ENCODE measurements around the gene PAN3.
A peak's percentile ranks its signal among the peaks of the same experiment; 100 is the strongest.
"Not testable (repeated sequence)": the region's sequence is repeated elsewhere in the genome, so short reads cannot be mapped to it uniquely, and the experiment has no call there.

Gene PAN3

GRCh38 chr13:28129911-28130693 is 8.2 kb upstream of the PAN3 start:
- Histone ChIP-seq H3K4me3 (no peak overlapping the region), H3K27ac (no peak overlapping the region)

- H3K4me3 ChIP-seq: no peak overlapping the region
- H3K27ac ChIP-seq: no peak overlapping the region
These were observed 6.7 kb upstream of the PAN3 start for GRCh38 chr13:28131646-28132045.

- Histone ChIP-seq H3K27ac (peak overlapping the region in 9 of 21 experiments; percentile 95 to 100 (median 99)), H3K4me3 (peak overlapping the region; percentile 76 to 98 (median 87))
These were observed 1.4 kb upstream of the PAN3 start for GRCh38 chr13:28136916-28137315.

DNA sequence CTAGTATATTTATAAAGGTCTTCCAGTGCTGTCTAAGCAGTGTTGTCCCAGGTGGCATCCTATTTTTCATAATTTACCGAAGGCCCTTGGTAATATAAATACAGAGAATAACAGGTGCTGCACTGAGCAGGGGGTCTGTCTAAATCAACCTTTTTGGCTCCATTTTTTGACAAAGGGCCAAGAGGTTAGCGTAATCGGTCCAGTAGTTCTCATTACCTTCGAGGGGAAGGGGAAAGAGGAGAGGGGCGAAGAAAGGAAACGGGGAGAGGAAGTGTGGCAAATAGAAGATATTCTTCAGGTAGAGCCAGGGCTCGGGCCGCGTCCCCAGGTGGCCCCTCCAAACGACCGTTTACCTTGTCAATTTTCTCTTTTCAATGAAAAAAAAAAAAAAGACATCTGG is 749 bp upstream of the PAN3 start:
- Histone ChIP-seq H3K27ac (peak overlapping the region; percentile 95 to 100 (median 99)), H3K4me3 (peak overlapping the region; percentile 76 to 98 (median 87))

- H3K4me3 ChIP-seq: peak overlapping the region; percentile 76 to 98 (median 87)
- H3K27ac ChIP-seq: peak overlapping the region; percentile 95 to 100 (median 99)
These were observed 568 bp downstream of the PAN3 start for GRCh38 chr13:28138756-28139470.

- Histone ChIP-seq H3K4me3 (peak overlapping the region in 4 of 7 experiments; percentile 76 to 98 (median 80)), H3K27ac (peak overlapping the region in 5 of 21 experiments; percentile 97 to 100 (median 100))
These were observed 2.2 kb downstream of the PAN3 start for GRCh38 chr13:28140433-28141125.

- H3K4me3 ChIP-seq, H3K27ac ChIP-seq: not testable (repeated sequence)
These were observed 3.2 kb downstream of the PAN3 start for GRCh38 chr13:28141542-28141941.

GRCh38 chr13:28145049-28145448 is 6.7 kb downstream of the PAN3 start:
- no peak overlapping the region for H3K4me3 ChIP-seq
- no peak overlapping the region for H3K27ac ChIP-seq

- H3K4me3 ChIP-seq: no peak overlapping the region
These were observed 9.2 kb downstream of the PAN3 start for GRCh38 chr13:28147495-28147894.

GRCh38 chr13:28159057-28159456 is 20.7 kb downstream of the PAN3 start:
- no peak overlapping the region for H3K27ac ChIP-seq
- H3K4me3 ChIP-seq: no peak overlapping the region

More at GRCh38 chr13:28147495-28147894, 9.2 kb downstream of the PAN3 start:
- H3K27ac ChIP-seq: no peak overlapping the region

GRCh38 chr13:28161370-28161769 is 23.0 kb downstream of the PAN3 start:
- Histone ChIP-seq H3K27ac (no peak overlapping the region), H3K4me3 (no peak overlapping the region)

DNA sequence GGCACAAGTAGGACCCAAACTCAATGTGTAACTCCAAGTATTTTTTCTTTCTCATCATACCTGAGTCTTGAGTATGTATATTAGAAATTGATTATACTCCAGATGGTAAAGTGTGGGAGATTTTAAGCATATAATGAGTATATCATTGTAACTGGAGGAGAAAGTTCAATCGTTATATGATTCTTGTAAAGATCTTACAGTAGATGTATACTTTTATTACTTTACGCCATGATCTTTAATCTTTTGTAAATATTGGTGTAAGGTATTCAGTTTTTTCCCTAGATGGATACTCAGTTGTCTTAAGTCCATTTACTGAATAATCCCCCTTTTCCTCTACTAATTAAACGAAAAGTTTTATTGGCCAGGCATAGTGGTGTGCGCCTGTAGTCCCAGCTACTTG is 25.2 kb downstream of the PAN3 start:
- Histone ChIP-seq H3K4me3 (no peak overlapping the region), H3K27ac (no peak overlapping the region)

GRCh38 chr13:28166257-28166656 is 27.9 kb downstream of the PAN3 start:
- H3K4me3 ChIP-seq: no peak overlapping the region
- no peak overlapping the region for H3K27ac ChIP-seq

GRCh38 chr13:28171266-28171665 is 32.9 kb downstream of the PAN3 start:
- no peak overlapping the region for H3K4me3 ChIP-seq
- H3K27ac ChIP-seq: no peak overlapping the region

DNA sequence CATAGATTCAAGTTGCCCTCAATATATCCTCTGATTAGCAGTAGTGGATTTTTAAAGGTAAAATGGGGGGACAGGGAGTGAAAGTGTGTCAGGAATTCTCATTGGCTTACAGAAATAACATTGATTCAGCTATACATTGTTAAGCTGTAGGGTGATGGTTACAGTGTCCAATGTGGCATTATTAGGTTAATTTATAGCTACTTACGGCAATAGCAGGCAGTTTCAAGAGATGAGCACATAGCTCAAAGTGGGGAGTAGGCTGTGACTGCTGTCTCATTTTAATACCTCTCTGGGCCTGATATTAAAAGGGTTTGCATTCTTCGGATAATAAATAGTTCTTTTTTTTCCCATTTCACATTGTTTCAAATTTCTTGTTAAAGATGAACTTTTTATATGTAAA is 34.6 kb downstream of the PAN3 start:
- no peak overlapping the region for H3K4me3 ChIP-seq
- no peak overlapping the region for H3K27ac ChIP-seq

GRCh38 chr13:28173793-28174192 is 35.4 kb downstream of the PAN3 start:
- Histone ChIP-seq H3K27ac (no peak overlapping the region), H3K4me3 (no peak overlapping the region)

GRCh38 chr13:28177327-28177726 is 39.0 kb downstream of the PAN3 start:
- Histone ChIP-seq H3K4me3 (no peak overlapping the region), H3K27ac (no peak overlapping the region)

GRCh38 chr13:28177877-28178276 is 39.5 kb downstream of the PAN3 start:
- Histone ChIP-seq H3K27ac (no peak overlapping the region), H3K4me3 (no peak overlapping the region)

DNA sequence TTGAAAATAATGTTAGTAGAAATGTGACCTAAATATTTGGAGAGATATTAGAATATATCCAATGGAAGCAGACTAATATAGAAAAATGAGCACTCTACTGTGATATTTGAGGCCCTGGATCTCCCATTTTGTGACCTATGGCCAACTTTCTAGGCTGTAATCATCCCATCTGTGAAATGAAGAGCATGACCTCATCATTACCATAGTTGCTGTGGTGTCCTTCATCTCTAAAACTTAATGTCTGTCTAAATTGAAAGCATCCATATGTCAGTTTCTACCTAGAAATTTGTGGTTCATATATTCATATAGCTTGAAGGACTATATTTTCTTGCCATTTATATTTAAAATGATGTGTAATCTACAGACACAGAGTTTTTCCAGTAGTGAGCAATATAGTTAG is 41.6 kb downstream of the PAN3 start:
- H3K4me3 ChIP-seq: no peak overlapping the region
- H3K27ac ChIP-seq: no peak overlapping the region

DNA sequence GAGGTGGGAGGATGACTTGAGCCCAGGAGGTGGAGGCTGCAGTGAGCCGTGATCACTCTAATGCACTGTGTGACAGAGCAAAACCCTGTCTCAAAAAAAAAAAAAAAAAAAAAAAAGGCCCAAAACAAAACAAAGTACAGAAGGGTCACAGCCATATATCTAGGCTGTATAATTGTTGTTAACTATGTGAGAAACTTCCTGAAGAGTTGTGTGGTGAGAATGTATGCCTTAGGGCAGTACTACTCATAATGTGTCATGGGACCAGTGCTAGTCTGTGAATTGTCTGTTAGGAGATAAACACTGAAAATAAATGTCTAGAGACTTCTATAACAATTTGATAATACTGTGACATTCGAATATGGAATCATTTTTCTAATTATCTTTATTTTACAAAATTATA is 43.1 kb downstream of the PAN3 start:
- no peak overlapping the region for H3K4me3 ChIP-seq

DNA sequence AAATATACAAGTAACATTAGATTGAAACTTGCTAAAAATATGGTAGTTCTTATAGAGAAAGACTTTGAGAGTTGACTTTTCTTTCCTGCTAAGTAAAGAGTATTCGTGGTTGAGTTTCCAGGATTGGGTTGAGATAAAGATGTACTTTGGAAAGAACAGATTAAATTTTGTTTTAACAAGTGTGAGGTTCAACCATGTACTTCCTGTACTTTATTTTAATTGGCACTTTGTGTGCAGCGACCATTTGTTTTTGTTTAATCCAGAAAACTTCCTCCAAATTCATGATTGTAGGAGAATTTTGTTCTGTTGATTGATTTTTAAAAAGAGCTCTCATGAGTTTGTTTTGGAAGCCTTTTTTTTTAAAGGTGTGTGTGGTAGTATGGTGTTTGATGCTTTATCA is 46.9 kb downstream of the PAN3 start:
- H3K4me3 ChIP-seq: no peak overlapping the region
- H3K27ac ChIP-seq: no peak overlapping the region

More for the DNA sequence above, 43.1 kb downstream of the PAN3 start:
- no peak overlapping the region for H3K27ac ChIP-seq
